ENCODE measurements around the gene TRIM28.
"Not testable (repeated sequence)": the region's sequence is repeated elsewhere in the genome, so short reads cannot be mapped to it uniquely, and the experiment has no call there.

Gene TRIM28

DNA sequence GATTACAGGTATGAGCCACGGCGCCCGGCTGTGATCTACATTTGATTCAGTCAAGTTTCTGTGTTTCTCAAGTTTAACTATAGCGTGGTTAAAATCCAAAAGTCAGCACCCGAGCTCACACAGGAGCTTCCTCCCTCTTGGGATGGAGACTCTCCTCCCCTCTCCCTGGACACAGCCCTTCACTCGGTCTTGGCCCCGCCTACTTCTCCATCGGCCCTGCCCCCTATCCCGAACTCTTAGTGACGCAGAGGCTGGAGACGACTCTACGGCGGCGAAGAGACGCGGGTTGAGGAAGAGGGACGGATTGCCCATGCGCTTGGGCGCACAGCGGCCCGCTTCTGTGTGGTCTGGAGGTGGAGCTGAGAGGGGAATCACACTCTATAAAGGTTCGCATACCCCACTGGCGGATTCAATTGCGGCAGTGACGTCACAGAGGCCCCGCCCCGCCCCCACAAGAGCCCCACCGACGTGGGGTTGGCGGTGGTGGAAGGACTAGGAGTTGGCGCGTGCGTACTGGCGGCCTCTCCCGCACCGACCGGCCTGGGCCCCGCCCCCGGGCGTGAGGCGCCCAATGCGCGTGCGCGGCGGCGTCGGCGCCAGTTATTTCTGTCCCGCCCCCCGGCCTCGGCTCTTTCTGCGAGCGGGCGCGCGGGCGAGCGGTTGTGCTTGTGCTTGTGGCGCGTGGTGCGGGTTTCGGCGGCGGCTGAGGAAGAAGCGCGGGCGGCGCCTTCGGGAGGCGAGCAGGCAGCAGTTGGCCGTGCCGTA is at the start of gene TRIM28:
TSS of gene TRIM28 (plus strand) at position 239 of the 765 bp plus-strand sequence. CDS start 694 bp downstream, outside the sequence.
- DNase-seq (ENCODE audit: low read depth in 2 of 2): peak; percentile 100

DNA sequence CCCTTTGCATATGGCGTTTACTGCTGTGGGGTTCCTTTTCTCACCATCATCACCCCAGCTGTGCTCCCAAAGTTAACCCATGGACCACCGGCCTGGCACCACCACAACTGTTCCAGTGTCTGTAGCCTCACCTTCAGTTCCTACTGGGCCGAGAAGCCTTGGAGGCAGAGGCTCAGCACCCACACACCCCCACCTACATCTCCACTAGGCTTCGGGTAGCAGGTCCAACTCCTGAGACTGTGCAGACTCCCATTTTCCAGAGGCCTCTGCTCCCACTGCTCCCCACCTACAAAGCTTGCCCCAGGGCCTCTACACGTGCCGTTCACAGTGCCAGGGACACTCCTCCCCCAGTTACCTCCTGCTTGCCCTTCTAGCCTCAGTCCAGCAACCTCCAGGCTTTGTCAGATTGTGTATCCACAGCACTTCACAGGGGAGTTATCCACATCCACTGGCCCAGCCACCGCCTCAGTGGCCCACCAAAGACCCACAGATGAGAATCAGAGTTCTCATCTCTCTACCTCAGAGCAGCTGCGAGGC is 46.2 kb upstream of the TRIM28 start:
- DNase-seq (ENCODE audit: low read depth in 2 of 2): no peak

DNA sequence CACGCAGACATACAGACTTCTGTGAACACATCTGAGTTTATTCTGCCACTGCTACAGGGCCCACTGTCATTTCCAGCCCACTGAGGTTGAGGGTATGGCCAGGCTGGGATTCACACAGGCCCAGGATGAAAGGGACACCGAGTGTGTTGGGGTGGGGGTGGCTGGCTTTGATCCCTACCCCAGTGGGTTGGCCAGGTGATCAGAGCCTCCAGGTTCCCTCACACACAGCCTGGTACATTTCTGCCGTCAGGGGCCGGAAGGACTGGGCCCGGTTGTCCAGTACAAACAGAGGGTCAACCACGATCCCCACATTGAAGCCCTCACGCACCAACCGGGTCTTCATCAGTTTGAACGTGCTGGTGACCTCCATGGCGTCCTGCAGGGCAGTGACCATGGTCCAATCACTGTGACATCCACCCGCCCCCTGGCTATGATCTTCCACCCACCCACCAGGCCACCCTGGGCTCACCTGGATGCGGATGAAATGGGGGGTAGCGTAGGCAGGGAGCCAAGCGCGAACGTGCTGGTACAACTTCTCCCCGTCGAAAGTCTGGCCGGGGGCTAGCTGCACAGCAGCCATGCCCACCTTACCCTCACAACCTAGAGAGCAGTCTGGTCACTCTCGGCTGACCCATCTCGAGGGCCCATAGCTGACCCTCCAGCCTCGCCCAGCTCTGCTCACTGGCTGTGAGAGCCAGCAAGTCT is 45.4 kb upstream of the TRIM28 start:
- DNase-seq (ENCODE audit: low read depth in 2 of 2): no peak

DNA sequence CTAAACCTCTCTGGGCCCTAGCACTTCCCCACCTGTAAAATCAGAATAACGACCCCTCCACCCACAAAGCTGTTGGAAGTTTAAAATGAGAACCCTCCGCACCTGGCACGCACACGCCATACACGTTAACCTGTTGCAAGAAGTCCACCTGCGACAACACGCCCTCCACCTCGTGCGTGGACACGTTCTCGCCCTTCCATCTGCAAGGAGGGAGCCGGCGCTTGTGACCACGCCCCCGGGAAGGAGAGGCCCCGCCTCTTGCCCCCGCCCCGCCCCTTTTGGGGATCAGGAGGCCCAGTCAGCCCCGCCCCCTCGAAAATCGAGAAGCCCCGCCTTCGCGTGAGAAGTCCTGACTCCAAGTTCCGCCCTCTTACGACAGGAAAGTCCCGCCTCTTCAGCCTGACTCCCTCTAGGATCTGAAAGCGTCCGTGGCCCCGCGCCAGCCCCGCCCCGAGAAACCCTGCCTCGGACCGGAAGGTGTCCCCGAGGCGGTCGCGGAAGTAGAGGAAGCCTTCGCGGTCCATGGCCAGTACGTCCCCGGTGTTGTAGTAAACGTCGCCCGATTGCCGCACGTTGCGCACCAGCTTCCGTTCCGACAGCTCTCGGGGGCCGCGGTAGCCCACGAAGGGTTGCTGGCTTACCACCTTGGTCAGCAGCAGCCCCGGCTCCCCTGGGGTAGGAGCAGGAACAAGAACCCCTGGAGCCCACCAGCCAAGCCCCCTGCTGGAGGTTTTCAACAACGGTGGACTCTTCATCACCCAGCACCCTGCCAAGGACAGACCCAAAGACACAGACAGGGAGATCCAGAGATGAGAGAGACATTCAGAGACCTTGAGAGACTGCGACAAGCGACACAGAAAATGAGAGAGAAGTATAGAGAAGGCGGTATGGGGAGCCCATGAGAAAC is 44.6 kb upstream of the TRIM28 start:
- DNase-seq (ENCODE audit: low read depth in 2 of 2): peak; percentile 91 to 94

DNA sequence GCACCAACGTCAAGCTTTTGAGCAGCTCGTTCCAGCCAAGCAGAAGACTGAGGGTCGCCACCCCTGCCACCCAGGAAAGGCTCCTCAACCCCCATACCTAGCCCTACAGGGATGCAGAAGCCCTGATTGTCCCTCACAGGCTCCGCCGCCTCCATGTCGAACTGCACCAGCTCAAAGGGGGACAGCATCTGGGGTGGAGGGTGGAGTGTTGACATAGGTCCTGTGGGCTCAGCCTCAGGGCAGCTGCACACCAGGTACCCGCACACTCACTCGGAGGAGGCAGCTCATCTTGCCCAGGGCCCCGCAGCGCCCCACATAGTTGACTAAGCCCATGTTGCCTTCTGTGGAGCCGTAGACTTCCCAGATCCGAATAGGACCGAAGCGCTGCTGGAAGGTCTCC is 43.6 kb upstream of the TRIM28 start:
- DNase-seq (ENCODE audit: low read depth in 2 of 2): no peak

DNA sequence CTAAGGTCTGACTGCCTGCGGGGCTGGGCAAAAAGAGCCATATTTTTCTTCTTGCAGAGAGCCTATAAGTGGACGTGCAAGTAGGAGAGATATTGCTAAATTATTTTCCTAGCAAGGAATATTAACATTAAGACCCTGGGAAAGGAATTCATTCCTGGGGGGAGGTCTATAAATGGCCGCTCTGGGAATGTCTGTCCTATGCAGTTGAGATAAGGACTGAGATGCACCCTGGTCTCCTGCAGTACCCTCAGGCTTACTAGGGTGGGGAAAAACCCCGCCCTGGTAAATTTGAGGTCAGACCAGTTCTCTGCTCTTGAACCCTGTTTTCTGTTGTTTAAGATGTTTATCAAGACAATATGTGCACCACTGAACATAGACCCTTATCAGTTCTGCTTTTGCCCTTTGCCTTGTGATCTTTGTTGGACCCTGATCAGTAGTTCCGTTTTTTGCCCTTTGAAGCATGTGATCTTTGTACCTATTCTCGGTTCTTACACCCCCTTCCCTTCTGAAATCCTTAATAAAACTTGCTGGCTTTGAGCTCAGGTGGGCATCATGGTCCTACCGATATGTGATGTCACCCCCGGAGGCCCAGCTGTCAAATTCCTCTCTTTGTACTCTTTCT is 36.2 kb upstream of the TRIM28 start:
- not testable (repeated sequence) for DNase-seq (ENCODE audit: low read depth in 2 of 2)

DNA sequence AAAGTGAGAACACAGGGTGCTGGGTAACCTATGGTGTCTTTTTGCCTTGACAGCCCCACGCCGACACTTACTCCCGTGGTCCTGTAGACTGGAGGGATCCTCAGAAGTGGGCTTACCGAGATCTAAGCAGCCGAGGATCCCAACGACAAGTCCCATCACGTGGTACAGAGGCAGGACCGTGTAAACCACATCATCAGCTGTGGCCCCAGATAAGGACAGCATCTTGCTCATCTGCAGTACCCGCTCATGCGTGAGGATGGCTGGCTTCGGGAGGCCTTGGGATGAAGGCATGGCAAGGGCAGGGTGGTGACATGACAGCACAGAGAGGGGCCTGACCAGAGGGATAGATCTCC is 34.2 kb upstream of the TRIM28 start:
- no peak for DNase-seq (ENCODE audit: low read depth in 2 of 2)

DNA sequence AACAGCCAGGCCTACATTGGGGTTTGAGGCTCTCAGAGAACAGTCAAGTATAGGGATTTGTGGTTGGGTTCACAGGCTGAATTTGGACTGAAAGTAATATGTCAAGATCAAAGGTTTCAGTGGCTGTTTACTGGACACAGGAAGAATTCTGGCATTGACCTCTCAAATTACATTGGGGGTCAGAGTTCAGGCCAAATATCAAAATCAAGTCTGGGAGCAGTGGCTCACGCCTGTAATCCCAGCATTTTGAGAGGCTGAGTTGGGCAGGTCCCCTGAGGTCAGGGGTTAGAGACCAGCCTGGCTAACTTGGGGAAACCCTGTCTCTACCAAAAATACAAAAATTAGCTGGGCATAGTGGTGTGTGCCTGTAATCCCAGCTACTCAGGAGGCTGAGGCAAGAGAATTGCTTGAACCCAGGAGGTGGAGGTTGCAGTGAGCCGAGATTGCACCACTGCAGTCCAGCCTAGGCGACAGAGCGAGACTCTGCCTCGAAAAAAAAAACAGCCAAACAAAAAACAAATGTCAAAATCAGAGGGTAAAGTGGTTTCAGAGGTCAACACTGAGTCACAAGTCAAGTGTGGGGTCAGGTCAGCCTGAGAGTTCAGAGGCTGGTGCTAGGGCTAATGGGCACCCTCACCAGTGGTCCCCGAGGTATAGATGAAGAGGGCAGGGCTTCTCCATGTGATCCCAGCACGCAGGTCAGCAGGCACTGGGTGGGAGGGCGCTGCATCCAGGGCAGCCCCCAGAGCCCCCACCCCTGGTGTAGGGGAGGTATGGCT is 33.6 kb upstream of the TRIM28 start:
- DNase-seq (ENCODE audit: low read depth in 2 of 2): no peak

DNA sequence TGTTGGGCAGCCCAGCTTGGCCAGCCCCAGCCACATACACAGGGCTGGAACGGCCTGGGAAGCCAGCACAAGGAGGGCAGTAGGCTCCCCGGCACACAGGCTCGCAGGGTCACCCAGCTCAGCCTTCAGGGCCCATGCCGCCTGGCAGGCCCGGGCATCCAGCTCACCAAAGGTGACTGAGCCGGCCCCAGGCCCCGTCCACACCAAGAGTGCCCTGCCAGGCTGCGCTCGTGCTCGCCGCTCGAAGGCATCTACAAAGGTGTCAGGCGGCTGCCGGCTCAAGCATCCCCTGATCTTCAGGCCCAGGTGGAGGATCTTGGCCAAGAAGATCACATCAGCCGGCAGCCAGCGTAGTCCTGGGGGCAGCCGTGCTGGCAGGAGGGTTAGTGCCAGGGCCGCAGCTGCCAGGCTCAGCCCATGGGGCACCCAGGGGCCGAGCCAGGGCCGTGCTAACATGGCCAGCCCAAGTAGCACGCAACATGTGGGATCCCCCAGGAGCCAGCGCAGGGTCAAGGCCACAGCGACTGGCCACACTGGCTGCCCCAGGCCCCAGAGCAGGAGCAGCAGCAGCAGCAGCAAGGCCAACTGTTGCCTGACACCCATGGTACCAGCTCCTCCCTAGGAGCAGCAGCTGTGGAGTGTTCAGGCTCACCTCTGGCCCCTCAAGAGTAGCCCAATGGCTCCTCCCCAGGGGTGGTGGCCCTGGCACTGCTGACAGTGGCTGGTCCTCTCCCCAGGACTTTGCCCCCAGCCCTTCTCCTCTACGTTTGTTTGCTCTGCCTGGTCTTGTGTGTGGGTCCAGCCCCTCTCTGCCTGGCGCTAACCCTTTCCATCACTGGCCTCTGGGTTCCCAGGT is 32.3 kb upstream of the TRIM28 start, which contains the start of gene SLC27A5:
TSS of gene SLC27A5 (minus strand) at position 640 of the 856 bp plus-strand sequence. CDS start at position 603, 37 bp downstream.
- DNase-seq (ENCODE audit: low read depth in 2 of 2): no peak

DNA sequence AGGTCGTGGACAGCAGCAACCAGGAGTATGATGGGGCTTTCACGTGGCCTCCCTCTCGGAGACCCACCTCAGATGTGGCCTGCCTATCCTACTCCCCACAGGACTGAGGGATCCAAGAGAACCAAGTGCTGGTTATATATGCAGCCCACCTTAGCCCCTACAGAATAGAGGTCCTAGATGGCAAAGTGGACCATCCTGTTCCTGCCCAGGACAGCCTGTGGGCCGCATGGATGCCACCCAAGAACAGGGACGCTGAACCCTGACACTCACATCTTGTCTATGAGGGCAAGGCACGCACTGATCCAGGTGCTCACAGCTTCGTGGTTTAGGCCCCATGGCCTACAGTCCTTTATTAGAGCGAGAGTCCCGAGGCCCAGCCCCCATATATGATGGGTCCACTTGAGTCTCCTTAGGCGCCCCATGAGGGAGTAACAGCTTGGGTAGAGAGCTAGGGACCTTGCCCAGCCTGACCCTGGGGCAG is 30.6 kb upstream of the TRIM28 start:
- DNase-seq (ENCODE audit: low read depth in 2 of 2): no peak

DNA sequence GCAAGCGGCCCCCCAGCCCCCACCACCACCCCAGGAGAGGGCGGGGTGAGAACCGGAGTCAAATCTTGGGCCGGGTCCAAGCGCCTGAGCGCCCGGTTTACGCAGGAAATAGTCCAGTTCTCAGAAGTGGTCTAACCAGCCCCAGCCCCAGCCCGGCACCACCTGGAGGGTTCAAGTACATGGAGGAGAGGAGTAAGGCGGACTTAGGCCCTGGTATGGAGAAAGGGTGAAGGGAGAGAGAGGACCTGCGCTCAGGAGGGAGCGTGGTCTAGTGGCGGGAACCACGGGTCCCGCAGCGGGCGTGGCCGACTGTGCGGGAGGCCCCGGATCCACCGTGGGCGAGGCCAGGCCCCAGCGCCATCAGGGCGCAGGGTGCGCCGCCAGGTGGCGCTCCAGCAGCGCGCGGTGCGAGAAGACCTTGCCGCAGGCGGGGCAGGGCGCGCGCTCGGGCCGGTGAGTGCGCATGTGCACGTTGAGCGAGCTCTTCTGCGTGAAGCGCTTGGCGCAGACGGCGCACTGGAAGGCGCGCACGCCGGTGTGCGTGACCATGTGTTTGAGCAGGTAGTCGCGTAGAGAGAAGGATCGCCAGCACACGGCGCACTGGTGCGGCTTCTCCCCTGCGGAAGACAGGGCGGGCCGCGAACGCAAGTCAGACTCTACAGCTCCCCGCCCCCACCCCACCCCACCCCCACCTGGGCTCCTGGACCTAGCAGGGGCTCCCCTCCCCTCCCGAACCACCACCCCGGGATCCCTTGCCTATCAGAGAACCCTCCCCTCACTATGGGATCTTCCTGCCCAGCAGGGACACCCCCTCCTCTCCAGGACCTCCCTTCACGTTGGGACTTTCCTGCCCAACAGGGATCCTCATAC is 29.9 kb upstream of the TRIM28 start:
- DNase-seq (ENCODE audit: low read depth in 2 of 2): peak; percentile 82 to 91

DNA sequence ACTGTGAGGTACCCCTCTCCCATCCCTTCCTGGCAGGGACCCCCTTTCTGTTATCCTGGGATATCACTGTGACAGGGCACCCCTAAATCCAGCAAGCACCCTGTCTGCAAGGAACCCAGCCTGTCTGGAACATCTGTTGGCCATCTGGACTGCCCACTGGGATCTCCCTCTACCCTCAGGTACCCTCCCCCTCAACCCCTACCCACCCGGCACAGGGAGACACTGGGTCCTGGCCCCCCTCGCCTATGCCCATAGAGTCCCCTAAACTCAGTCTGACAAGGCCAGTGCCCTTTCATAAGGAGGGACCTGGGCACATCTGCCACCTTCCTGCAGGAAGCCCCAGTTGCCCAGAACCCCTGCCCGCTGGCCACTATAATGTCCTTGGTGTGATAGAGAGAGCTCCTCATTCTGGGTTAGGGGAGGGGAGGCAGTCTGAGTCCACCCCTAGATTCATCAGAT is 29.3 kb upstream of the TRIM28 start:
- no peak for DNase-seq (ENCODE audit: low read depth in 2 of 2)

DNA sequence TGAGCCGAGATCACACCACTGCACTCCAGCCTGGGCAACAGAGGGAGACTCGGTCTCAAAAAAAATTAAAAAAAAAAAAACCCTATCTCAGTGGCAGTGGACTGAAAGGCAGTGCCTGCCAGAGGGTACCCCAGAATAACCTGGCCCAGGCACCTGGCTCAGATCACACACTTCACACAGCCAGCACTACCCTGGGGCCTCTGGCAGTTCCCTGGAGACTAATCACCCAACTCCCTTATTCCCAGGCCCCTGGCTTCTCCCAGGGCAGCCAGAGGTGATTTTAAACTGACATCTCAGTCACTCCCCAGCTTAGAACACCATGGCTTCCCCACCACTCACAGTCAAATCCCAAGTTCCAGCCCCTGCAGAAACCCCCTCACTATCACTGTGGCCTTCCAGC is 28.6 kb upstream of the TRIM28 start:
- DNase-seq (ENCODE audit: low read depth in 2 of 2): no peak

DNA sequence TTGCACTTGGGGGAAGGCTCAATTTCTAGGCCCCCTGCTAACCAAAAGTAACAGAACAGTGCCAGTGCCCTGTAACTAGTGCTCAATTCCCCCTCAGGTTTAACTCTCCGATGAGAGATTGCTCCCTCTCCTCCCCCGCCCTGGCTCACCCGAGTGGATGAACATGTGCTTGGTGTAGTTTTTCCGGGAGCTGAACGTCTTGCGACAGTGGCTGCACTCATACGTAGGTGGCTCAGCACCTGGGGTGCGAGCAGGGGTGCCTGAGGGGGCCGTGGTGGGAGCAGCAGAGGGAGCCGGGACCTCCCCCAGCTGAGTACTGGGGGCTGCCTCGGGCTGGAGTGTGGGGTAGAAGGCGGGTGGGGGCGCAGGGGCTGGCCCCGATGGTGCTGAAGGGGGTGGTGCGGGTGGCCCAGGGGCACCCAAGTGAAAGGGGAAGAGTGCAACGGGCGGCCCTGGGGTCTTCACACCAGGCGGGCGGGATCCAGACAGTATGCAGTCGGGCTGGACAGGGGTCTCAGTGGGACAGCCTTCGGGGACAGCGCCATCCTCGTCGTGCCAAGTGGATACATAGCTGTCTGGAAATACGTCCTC is 27.5 kb upstream of the TRIM28 start:
- DNase-seq (ENCODE audit: low read depth in 2 of 2): no peak

DNA sequence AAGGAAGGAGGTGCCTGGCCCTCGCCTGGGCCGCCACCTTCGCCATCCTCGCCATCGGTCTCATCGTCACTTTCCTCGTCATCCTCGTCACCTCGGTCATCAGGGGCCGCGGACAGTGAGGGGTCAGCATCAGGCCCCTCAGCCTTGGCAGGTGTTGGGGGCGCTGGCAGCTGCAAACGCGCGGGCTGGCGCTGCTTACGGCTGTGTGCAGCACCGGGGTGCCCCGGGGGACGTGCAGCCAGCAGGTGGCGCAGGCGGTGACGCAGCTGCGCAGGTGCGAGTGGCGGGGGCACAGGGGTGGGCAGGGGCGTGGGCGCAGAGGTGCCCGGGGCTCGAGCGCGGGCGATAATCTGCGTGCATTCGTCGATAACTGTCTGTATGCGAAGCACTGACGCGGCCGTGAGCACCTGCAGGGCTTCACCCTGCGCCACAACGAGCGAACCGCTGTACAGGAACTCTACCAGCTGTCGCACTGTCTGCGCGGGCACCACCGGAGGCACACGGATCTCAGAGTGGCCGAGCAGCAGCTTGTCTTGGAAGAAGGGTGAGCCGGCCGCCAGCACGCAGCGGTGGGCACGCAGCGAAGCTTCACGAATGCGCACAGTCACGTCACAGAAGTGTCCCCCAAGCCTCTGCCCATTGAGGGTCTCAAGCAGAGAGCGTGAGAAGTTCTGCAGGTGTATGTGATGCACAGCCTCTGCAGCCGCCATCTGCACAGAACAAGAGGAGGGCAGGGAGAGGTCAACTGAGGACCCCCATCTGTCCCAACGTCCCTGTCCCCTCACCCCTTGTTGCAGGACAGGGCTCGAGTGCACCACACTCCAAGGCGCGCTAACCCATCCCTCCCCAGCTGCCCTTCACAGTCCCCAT is 26.7 kb upstream of the TRIM28 start:
- no peak for DNase-seq (ENCODE audit: low read depth in 2 of 2)

DNA sequence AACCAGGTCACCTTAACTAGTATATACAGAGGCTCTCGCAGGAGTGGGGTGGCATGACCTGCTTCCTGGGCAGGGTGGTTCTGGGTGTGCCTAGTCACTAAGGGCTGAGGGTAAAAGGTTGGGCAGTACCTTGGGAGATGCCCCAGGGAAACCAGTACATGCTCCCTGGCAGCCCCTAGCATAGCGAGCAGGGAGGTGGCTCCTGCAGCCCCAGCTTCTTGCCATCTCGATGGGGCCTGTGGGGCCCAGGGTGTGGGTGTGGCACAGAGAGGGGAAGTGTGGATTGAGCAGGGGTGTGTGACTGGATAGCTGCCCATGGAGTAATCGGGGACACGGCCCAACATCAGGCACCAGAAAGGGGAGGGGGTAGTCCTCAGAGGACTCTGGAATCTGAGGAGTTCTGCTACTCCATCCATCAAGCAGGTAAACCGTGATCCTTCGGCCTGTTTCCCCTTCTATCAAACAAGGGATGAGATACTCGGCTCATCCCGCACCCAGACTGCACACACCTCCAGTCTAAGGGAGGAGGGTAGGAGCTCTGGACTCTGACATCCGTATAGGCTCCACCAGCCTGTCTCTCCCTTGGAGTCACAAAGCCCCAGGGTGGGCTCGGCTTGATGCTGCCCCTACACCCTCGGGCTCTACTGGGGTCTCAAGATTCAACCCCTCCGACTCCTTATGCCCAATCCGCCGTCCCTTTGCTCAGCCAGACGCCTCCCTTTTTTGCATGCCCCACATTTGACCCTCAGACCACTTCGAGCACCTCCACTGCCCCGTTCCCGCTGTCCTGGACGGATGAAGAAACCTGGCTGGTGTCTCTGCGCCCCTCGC is 25.4 kb upstream of the TRIM28 start:
- DNase-seq (ENCODE audit: low read depth in 2 of 2): no peak

Measured in stimulated activated CD8-positive, alpha-beta memory T cell treated with anti-CD3 and anti-CD28 coated beads, Interleukin-7, amount 100 ng/mL, for 4 hours (primary cell).